Measurements from ENCODE around the gene NAA35.

- no peak for TF ChIP-seq EZH2 (IDR thresholded peaks at IDR 0.05; ENCODE audit: low read length, unreplicated experiment)
- peak; percentile 68 for TF ChIP-seq CTCF (conservative IDR thresholded peaks at IDR 0.05; ENCODE audit: low read depth, low read length)
Observed at GRCh38 chr9:86034863-86035734, 94.2 kb downstream of the NAA35 start.
